K562 (cell line): ENCODE measurements around the gene OR4D9. TPM values are rescaled to one million over a fixed set of nuclear protein-coding genes. Genes with fewer than 3 reads are reported as not detected.

Source experiments
- BRD4 ChIP-seq: fragments of 200-600 bp; sonication (generic); IDR thresholded peaks from 2 replicates; pipeline ENCODE4 v1.6.1; 2017; ENCODE audit warnings: inconsistent platforms
- CBX1 ChIP-seq: sonication (generic); IDR thresholded peaks from 2 replicates; pipeline ENCODE4 v1.6.1; 2016; ENCODE audit warnings: antibody characterized with exemption, low read depth, mild to moderate bottlenecking
- CCAR2 ChIP-seq: fragments of 200-400 bp; formaldehyde crosslinking; IDR thresholded peaks from 2 replicates; pipeline ENCODE4 v1.6.1; 2017; ENCODE audit warnings: mild to moderate bottlenecking, low read depth, low read length
- CREB1 ChIP-seq, 2 experiments: sonication (generic) in 1 of 2; formaldehyde crosslinking in 1 of 2; IDR thresholded peaks; 2 replicates each; pipeline versions ENCODE4 v1.6.1 to v1.8.0; 2012 to 2022; ENCODE audit warnings: inconsistent platforms in 1 of 2, mild to moderate bottlenecking in 1 of 2, missing genetic modification reagents in 1 of 2, moderate library complexity in 1 of 2
- CSDE1 ChIP-seq, 2 experiments: fragments of 450-650 bp; IDR thresholded peaks; 2 replicates each; pipeline ENCODE4 v1.6.1; 2016; ENCODE audit warnings: mild to moderate bottlenecking in 1 of 2
- DDX20 ChIP-seq: fragments of 450-650 bp; IDR thresholded peaks from 2 replicates; pipeline ENCODE4 v1.6.1; 2016; ENCODE audit warnings: missing genetic modification characterization, low read depth, mild to moderate bottlenecking, missing compliant biosample characterization, moderate library complexity
- ELF2 ChIP-seq: fragments of 250-450 bp; sonication (Bioruptor Pico); IDR thresholded peaks from 2 replicates; pipeline ENCODE4 v1.5.0; 2021; ENCODE audit warnings: mild to moderate bottlenecking
- HNRNPL ChIP-seq: fragments of 200-400 bp; formaldehyde crosslinking; IDR thresholded peaks from 2 replicates; pipeline ENCODE4 v1.6.1; 2017; ENCODE audit warnings: low read depth, mild to moderate bottlenecking, low read length
- KAT7 ChIP-seq: sonication (generic); formaldehyde crosslinking; IDR thresholded peaks from 2 replicates; pipeline ENCODE4 v1.8.0; 2022; ENCODE audit warnings: missing genetic modification reagents, mild to moderate bottlenecking, borderline replicate concordance
- KDM5B ChIP-seq: fragments of 200-600 bp; sonication (generic); IDR thresholded peaks from 2 replicates; pipeline ENCODE4 v1.6.1; 2012; ENCODE audit warnings: low read depth, mild to moderate bottlenecking, moderate library complexity, low read length, control low read depth, inconsistent platforms; ENCODE audit not compliant: insufficient replicate concordance
- MAZ ChIP-seq, 2 experiments: fragments of 450-650 bp in 1 of 2; sonication (generic) in 1 of 2; formaldehyde crosslinking; IDR thresholded peaks in 1 of 2; conservative IDR thresholded peaks in 1 of 2; 2 replicates each; pipeline versions ENCODE4 v1.4.0 to v1.5.0; 2020; ENCODE audit warnings: mild to moderate bottlenecking in 1 of 2, missing genetic modification reagents in 1 of 2
- MBD2 ChIP-seq: sonication (generic); IDR thresholded peaks from 2 replicates; pipeline ENCODE4 v1.6.1; 2016; ENCODE audit warnings: low read depth, borderline replicate concordance
- NCOA2 ChIP-seq, 2 experiments: fragments of 450-650 bp; IDR thresholded peaks; 2 replicates each; pipeline ENCODE4 v1.6.1; 2018; ENCODE audit warnings: mild to moderate bottlenecking in 2 of 2, moderate library complexity in 1 of 2; ENCODE audit not compliant: partially characterized antibody in 2 of 2
- PHB ChIP-seq: fragments of 250-450 bp; sonication (Bioruptor Pico); IDR thresholded peaks from 2 replicates; pipeline ENCODE4 v1.5.0; 2021
- PML ChIP-seq: IDR thresholded peaks from 2 replicates; pipeline ENCODE4 v1.6.1; 2012; ENCODE audit warnings: low read length, inconsistent platforms
- TAF9B ChIP-seq: fragments of 450-650 bp; IDR thresholded peaks from 2 replicates; pipeline ENCODE4 v1.6.1; 2018; ENCODE audit warnings: mild to moderate bottlenecking; ENCODE audit not compliant: partially characterized antibody
- TRIM28 ChIP-seq: fragments of 450-650 bp; IDR thresholded peaks from 2 replicates; pipeline ENCODE4 v1.6.1; 2017
- ZBTB7A ChIP-seq: IDR thresholded peaks from 2 replicates; pipeline ENCODE4 v1.6.1; 2011; ENCODE audit warnings: low read depth, mild to moderate bottlenecking, low read length, moderate library complexity, borderline replicate concordance; ENCODE audit not compliant: control insufficient read depth
- ZNF197 ChIP-seq: fragments of 200-800 bp; sonication (Bioruptor generic); IDR thresholded peaks from 2 replicates; pipeline ENCODE4 v1.6.1; 2016; ENCODE audit warnings: low read depth, missing genetic modification characterization, missing compliant biosample characterization
- ZNF431 ChIP-seq: sonication (generic); formaldehyde crosslinking; IDR thresholded peaks from 2 replicates; pipeline ENCODE4 v1.8.0; 2022; ENCODE audit warnings: mild to moderate bottlenecking, missing genetic modification reagents
- polyA plus RNA-seq, 8 experiments: library from polyadenylated mRNA; depleted of rRNA in 4 of 8; stranded (reverse) in 5 of 8; unstranded in 3 of 8; fragments of >200 nt; fragmentation: Nextera tagmentation in 2 of 8; fragmentation: Illumina TruSeq in 1 of 8; extraction: Ambion mirVana in 2 of 8; extraction: Trizol in 1 of 8; gene quantifications; 2 replicates each; pipeline versions ENCODE4 v1.2.1 to v1.2.3, GENCODE V29; 2011 to 2014; ENCODE audit warnings: inconsistent platforms in 1 of 8, missing spikeins in 1 of 8
- total RNA-seq, 7 experiments: library from RNA; depleted of rRNA in 6 of 7; stranded (reverse); fragments of >200 nt in 6 of 7; fragmentation: Illumina TruSeq in 2 of 7; extraction: Trizol in 2 of 7; gene quantifications; 2 replicates each; pipeline versions ENCODE4 v1.2.1 to v1.2.3, GENCODE V29; 2011 to 2021; ENCODE audit warnings: low replicate concordance in 1 of 7
- TF ChIP-seq, protein P1 (sequence below): conservative IDR thresholded peaks from 2 replicates; pipeline ENCODE4 v1.6.1; 2011; ENCODE audit warnings: low read depth, mild to moderate bottlenecking, low read length; ENCODE audit not compliant: control insufficient read depth
- TF ChIP-seq, protein P2 (sequence below): sonication (generic); formaldehyde crosslinking; IDR thresholded peaks from 2 replicates; pipeline ENCODE4 v1.8.0; 2022; ENCODE audit warnings: mild to moderate bottlenecking, missing genetic modification reagents
- TF ChIP-seq, protein P3 (sequence below): fragments of 450-650 bp; IDR thresholded peaks from 2 replicates; pipeline ENCODE4 v1.6.1; 2016; ENCODE audit warnings: low read depth, mild to moderate bottlenecking, moderate library complexity
- TF ChIP-seq, protein P4 (sequence below), 2 experiments: fragments of 450-650 bp; IDR thresholded peaks; 2 replicates each; pipeline ENCODE4 v1.6.1; 2016

Gene OR4D9
- total and polyA plus RNA-seq, 9 of the 15 experiments (the other 6 are each of a cell fraction or from before 2014, with no cell fraction given), result not detected

DNA sequence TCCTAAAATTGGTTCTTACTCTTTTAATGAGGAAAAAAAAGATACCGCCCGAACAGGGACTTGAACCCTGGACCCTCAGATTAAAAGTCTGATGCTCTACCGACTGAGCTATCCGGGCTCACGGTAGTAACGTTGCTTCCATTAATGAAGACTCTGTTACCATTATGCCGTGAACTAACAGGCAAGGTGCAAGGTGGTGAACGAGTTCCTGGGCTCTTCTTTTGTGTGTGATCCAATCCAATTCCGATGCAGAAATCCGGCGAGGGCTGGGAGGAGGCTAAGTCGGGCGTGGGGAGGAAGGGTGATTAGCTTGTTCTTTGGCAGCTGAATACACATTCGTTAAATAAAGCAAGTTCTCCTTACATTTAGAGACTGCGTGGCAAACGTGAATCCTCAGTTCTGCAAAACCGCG is 49.0 kb downstream of the OR4D9 start (continued):
- TF ChIP-seq MAZ (CRISPR knock-in tag; conservative IDR thresholded peaks at IDR 0.05 in 1 of 2, IDR thresholded peaks at IDR 0.05 in 1 of 2) (peak in 1 of 2 experiments; percentile 34; a peak in 2 of 4 replicates), KDM5B (peak; percentile 92), TAF9B (no peak), CSDE1 (IDR thresholded peaks at IDR 0.05) (peak in 1 of 2 experiments; percentile 89; a peak in 2 of 4 replicates), KAT7 (CRISPR knock-in tag) (peak; percentile 77; the same call in 1 of the 2 replicates), CREB1 (IDR thresholded peaks at IDR 0.05) (0 out of 2 replicates have a peak, but pooled peaks have one; percentile 37), CREB1 (CRISPR knock-in tag; IDR thresholded peaks at IDR 0.05) (no peak), PML (peak; percentile 71), ZBTB7A (0 out of 2 replicates have a peak, but pooled peaks have one; percentile 40), ZNF431 (CRISPR knock-in tag) (no peak), NCOA2 (IDR thresholded peaks at IDR 0.05; ENCODE audit: partially characterized antibody in 2 of 2) (peak in 1 of 2 experiments; percentile 79), MBD2 (0 out of 2 replicates have a peak, but pooled peaks have one; percentile 2), ELF2 (CRISPR knock-in tag) (no peak), PHB (CRISPR knock-in tag) (no peak), TRIM28 (no peak), BRD4 (peak; percentile 99), DDX20 (tag) (no peak), CBX1 (no peak; the same call in 1 of the 2 replicates), ZNF197 (no peak), HNRNPL (no peak), CCAR2 (no peak)
- TF ChIP-seq, protein P1, sequence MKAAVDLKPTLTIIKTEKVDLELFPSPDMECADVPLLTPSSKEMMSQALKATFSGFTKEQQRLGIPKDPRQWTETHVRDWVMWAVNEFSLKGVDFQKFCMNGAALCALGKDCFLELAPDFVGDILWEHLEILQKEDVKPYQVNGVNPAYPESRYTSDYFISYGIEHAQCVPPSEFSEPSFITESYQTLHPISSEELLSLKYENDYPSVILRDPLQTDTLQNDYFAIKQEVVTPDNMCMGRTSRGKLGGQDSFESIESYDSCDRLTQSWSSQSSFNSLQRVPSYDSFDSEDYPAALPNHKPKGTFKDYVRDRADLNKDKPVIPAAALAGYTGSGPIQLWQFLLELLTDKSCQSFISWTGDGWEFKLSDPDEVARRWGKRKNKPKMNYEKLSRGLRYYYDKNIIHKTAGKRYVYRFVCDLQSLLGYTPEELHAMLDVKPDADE, result peak; percentile 84
- TF ChIP-seq, protein P2, sequence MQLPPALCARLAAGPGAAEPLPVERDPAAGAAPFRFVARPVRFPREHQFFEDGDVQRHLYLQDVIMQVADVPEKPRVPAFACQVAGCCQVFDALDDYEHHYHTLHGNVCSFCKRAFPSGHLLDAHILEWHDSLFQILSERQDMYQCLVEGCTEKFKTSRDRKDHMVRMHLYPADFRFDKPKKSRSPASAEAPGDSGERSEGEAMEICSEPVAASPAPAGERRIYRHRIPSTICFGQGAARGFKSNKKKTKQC (CRISPR knock-in tag), result peak; percentile 71; the same call in 1 of the 2 replicates
- TF ChIP-seq, protein P3, sequence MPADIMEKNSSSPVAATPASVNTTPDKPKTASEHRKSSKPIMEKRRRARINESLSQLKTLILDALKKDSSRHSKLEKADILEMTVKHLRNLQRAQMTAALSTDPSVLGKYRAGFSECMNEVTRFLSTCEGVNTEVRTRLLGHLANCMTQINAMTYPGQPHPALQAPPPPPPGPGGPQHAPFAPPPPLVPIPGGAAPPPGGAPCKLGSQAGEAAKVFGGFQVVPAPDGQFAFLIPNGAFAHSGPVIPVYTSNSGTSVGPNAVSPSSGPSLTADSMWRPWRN, result peak; percentile 38; the same call in 1 of the 2 replicates
- TF ChIP-seq, protein P4, sequence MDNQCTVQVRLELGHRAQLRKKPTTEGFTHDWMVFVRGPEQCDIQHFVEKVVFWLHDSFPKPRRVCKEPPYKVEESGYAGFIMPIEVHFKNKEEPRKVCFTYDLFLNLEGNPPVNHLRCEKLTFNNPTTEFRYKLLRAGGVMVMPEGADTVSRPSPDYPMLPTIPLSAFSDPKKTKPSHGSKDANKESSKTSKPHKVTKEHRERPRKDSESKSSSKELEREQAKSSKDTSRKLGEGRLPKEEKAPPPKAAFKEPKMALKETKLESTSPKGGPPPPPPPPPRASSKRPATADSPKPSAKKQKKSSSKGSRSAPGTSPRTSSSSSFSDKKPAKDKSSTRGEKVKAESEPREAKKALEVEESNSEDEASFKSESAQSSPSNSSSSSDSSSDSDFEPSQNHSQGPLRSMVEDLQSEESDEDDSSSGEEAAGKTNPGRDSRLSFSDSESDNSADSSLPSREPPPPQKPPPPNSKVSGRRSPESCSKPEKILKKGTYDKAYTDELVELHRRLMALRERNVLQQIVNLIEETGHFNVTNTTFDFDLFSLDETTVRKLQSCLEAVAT (IDR thresholded peaks at IDR 0.05), result peak in 1 of 2 experiments; percentile 65; a peak in 1 of 4 replicates
